ENCODE measurements around the gene MYO3B. TPM values are rescaled to one million over a fixed set of nuclear protein-coding genes. Genes with fewer than 3 reads are reported as not detected.

MYO3B gene
- total and polyA plus RNA-seq, 2 donors (not counting 1 experiment from before 2014, with no cell fraction given), result not detected

DNA sequence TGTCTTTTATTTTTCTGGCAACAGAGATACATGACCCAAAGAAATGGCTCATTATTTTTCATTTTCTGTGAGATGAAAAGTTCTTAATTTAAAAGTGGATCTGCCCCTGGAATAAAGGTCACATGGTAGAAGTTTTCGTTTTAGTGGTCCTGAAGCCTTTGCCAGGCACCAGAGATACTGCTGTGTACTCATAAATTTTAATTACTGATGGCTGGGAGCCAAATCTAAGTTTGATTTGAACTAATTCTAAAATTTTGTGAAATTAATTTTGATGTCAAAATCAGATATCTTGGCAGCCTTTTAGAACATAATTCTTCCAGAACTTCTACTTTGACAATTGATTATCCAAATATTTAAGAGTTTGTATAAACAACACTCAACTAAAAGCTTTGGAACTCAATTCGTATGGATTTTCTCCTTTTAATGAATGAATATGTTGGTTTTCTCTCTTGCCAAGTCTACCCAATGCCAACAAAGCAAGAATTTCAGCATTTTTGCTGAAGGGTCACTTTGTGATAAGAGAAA lies 408.7 kb downstream of the MYO3B start:
- Mint-ChIP-seq H3K4me3 (no peak overlapping the region), H3K27me3 (peaks cover 7% of the 10 kb centered on the region), H3K9me3 (ENCODE audit: insufficient read depth) (no peaks in the 10 kb centered on the region), H3K4me1 (no peaks in the 10 kb centered on the region), H3K27ac (no peak overlapping the region)
- H3K9me3 ChIP-seq (ENCODE audit: control extremely low read depth in 1 of 3, control insufficient read depth in 2 of 3, insufficient read depth in 1 of 3, low read length in 2 of 3), result no peaks in the 10 kb centered on the region
- intact Hi-C loops (cut with micrococcal nuclease), result no loop called here
- no peaks in the 10 kb centered on the region for H3K79me2 ChIP-seq (ENCODE audit: control insufficient read depth, insufficient read depth, low read length)
- ATAC-seq (ENCODE audit: low read depth) (no peak), DNase-seq (no peak)
- WGBS (ENCODE audit: insufficient coverage), result no CpG with 5 or more reads among the region's 2 CpGs
- H3K36me3 ChIP-seq (replicated peaks in 1 of 2; ENCODE audit: control extremely low read depth in 1 of 2, control insufficient read depth in 1 of 2, extremely low read depth in 1 of 2, insufficient read depth in 2 of 2, low read length in 1 of 2), result no peaks in the 10 kb centered on the region
- no peaks in the 10 kb centered on the region for H3K4me1 ChIP-seq (ENCODE audit: control insufficient read depth in 2 of 2, insufficient read depth in 2 of 2, low read length in 2 of 2)
- no peak overlapping the region for H3K27ac ChIP-seq (ENCODE audit: low read length in 2 of 2)
- no peak overlapping the region for H3K4me2 ChIP-seq (replicated peaks; ENCODE audit: low read depth, low read length, poor library complexity, severe bottlenecking)
- H3K9ac ChIP-seq (ENCODE audit: low read length), result no peak overlapping the region
- POLR2A ChIA-PET, result no interaction called here
- no peaks in the 10 kb centered on the region for H4K20me1 ChIP-seq (ENCODE audit: control insufficient read depth, insufficient read depth, low read length, poor library complexity, severe bottlenecking)
- no peak overlapping the region for H2AFZ ChIP-seq (ENCODE audit: insufficient read depth, low read depth, low read length, poor library complexity, severe bottlenecking)
- no peak overlapping the region for H3K4me3 ChIP-seq (ENCODE audit: control extremely low read depth in 1 of 5, extremely low read depth in 1 of 5, insufficient read depth in 1 of 5, low read depth in 2 of 5, low read length in 4 of 5)
- no peaks in the 10 kb centered on the region for H3K27me3 ChIP-seq (replicated peaks in 1 of 4; ENCODE audit: control extremely low read depth in 1 of 4, control insufficient read depth in 3 of 4, insufficient read depth in 4 of 4, low read length in 3 of 4)
- TF ChIP-seq CTCF (IDR thresholded peaks at IDR 0.05) (no peak), EZH2 (IDR thresholded peaks at IDR 0.05; ENCODE audit: borderline replicate concordance, insufficient read depth, low read depth, low read length, poor library complexity, severe bottlenecking) (no peak)
- CTCF ChIA-PET, result no interaction called here

GRCh38 chr2:170587117-170587516 lies 409.2 kb downstream of the MYO3B start:
- no peaks in the 10 kb centered on the region for H3K36me3 ChIP-seq (replicated peaks in 1 of 2; ENCODE audit: control extremely low read depth in 1 of 2, control insufficient read depth in 1 of 2, extremely low read depth in 1 of 2, insufficient read depth in 2 of 2, low read length in 1 of 2)
- intact Hi-C loops (cut with micrococcal nuclease), result no loop called here
- H3K27ac Mint-ChIP-seq, result no peak overlapping the region
- no peak overlapping the region for H3K27ac ChIP-seq (ENCODE audit: low read length in 2 of 2)
- H3K9me3 ChIP-seq (ENCODE audit: control extremely low read depth in 1 of 3, control insufficient read depth in 2 of 3, insufficient read depth in 1 of 3, low read length in 2 of 3), result no peaks in the 10 kb centered on the region
- H3K9ac ChIP-seq (ENCODE audit: low read length), result no peak overlapping the region
- ChIA-PET POLR2A (no interaction called here), CTCF (no interaction called here)
- no peak overlapping the region for H2AFZ ChIP-seq (ENCODE audit: insufficient read depth, low read depth, low read length, poor library complexity, severe bottlenecking)
- H3K79me2 ChIP-seq (ENCODE audit: control insufficient read depth, insufficient read depth, low read length), result no peaks in the 10 kb centered on the region
- DNase-seq (no peak), ATAC-seq (ENCODE audit: low read depth) (no peak)
- no peaks in the 10 kb centered on the region for H3K4me1 ChIP-seq (ENCODE audit: control insufficient read depth in 2 of 2, insufficient read depth in 2 of 2, low read length in 2 of 2)
- no CpG with 5 or more reads among the region's 2 CpGs for WGBS (ENCODE audit: insufficient coverage)
- H3K4me3 Mint-ChIP-seq, result no peak overlapping the region
- no peaks in the 10 kb centered on the region for H3K9me3 Mint-ChIP-seq (ENCODE audit: insufficient read depth)
- H3K27me3 ChIP-seq (replicated peaks in 1 of 4; ENCODE audit: control extremely low read depth in 1 of 4, control insufficient read depth in 3 of 4, insufficient read depth in 4 of 4, low read length in 3 of 4), result no peaks in the 10 kb centered on the region
- no peaks in the 10 kb centered on the region for H3K4me1 Mint-ChIP-seq
- H4K20me1 ChIP-seq (ENCODE audit: control insufficient read depth, insufficient read depth, low read length, poor library complexity, severe bottlenecking), result no peaks in the 10 kb centered on the region
- peaks cover 7% of the 10 kb centered on the region for H3K27me3 Mint-ChIP-seq
- TF ChIP-seq CTCF (IDR thresholded peaks at IDR 0.05) (no peak), EZH2 (IDR thresholded peaks at IDR 0.05; ENCODE audit: borderline replicate concordance, insufficient read depth, low read depth, low read length, poor library complexity, severe bottlenecking) (no peak)
- no peak overlapping the region for H3K4me3 ChIP-seq (ENCODE audit: control extremely low read depth in 1 of 5, extremely low read depth in 1 of 5, insufficient read depth in 1 of 5, low read depth in 2 of 5, low read length in 4 of 5)
- no peak overlapping the region for H3K4me2 ChIP-seq (replicated peaks; ENCODE audit: low read depth, low read length, poor library complexity, severe bottlenecking)

Measured in B cell (primary cell).